NCI-H2081 treated with DMSO at 0.1 percent for 48 hours (cell line): ENCODE data around the gene POR.

ENCODE experiments used
- DNase-seq: peaks from one replicate; lab custom pipeline; 2025; lab: John Stamatoyannopoulos, UW

Gene POR

DNA sequence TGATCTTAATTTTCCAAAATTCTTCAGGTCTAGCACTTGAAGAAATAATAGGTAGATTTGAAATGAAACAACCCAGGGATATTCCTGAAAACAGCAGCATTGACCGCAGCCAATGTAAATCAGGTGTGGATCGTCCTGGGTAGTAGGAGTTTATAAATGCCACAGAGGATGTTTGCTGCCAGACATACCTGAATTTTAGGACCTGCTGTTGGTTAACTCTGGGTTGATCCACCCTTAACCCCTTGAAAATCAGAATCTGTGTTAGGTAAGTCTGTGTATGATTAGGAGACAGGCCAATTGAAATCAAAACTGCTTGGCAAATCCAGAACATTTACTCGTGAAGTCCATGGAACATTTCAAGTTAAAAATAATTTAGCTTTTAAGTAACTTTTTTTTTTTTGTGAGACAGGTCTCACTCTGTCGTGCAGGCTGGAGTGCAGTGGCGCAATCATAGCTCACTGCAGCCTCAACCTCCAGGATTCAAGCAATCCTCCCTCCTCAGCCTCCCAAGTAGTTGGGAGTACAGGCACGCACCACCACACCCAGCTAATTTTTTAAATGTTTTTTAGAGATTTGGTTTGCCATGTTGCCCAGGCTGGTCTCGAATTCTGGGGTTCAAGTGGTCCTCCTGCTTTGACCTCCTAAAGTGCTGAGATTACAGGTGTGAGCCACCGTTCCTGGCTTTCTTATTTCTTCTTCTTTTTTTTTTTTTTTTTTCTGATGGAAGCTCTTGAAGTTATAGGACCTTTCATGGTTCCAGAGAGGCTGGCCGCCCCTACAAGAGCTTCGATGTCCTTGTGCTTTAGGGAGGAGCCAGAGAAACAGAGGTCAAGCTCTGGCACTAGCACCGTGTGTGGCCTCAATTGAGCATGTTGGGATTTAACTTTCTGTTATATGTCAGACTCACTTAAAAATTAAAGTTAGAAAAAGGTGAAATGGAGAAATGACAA lies 2.0 kb downstream of the POR start:
- no peak for DNase-seq

DNA sequence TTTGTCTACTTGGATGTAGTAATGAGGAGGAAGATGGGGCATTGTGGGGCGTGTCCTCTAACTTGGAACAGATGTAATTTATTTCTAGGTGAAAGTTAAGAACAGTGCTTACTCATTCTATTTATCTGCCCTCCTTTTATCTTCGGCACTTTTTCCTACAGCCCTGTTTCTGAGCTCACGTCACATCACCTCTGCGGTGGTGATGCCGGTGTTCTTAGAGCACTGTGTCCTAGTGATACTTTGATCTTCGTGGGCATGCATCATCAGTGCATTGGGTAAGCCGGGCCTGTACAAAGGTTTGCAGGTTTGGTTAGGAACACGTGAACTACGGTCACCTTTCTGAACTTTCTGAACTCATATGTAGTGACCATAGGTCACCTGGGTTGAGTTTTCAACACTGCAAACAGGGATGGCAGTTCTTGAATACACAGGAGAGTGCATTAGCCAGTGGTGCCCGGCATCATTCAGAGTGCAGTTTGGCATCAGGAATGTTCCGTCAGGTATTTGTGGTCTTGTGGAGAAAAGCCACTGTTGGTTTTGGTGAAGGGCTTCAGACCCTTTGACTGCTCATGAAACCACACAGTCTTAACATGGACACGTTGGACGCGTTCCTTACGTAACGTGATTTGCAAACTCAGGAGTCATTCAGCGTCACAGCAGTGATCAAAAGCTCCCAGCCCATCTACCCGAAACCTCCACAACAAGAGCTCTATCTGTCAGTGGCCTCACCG lies 5.6 kb downstream of the POR start:
- DNase-seq = no peak

GRCh38 chr7:75921479-75921878 lies 6.5 kb downstream of the POR start:
- no peak for DNase-seq

DNA sequence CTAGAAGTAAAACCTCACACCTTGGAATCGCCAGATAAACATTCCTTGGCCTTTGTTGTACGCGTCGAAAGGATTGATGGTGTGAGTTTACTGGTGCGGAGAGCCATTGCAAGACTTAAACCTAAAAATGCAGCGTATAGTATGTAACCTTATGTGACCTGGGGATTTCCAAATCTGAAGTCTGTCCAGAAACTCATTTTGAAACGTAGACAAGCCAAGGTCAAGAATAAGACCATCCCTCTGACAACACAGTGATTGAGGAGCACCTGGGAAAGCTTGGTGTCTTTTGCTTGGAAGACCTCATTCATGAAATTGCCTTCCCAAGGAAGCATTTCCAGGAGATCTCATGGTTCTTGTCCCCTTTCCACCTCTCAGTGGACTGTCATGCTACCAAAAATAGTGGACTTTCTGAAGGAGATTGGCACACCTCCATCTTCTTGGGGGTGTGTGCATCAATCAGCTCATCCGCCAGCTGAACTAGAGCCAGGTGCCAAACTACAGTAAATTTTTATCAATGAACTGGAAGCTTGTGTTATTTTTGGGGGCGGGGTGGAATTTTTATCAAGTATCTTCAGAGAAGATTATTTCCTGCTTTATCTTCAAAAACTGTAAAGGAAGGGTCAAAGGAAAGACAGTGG lies 8.1 kb downstream of the POR start:
- DNase-seq = no peak

GRCh38 chr7:75924256-75924655 lies 9.3 kb downstream of the POR start:
- no peak for DNase-seq

DNA sequence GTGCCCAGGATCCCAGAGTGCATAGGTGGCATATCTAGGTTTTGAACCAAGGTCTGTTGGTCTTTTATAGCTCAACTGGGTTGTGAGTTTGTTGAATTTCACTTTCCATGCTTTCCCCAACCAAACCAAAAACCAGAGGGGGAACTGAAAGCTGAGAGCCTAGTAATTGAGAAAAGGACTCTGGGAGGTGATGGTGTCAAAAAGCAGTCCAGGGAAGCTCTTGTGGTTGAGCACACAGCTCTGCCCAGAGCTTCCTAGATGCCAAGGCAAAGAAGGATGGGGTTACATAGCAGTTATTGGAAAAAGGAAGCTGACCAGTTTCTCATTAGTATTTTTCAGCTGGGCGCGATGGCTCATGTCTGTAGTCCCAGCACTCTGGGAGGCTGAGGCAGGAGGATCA lies 9.9 kb downstream of the POR start:
- no peak for DNase-seq

DNA sequence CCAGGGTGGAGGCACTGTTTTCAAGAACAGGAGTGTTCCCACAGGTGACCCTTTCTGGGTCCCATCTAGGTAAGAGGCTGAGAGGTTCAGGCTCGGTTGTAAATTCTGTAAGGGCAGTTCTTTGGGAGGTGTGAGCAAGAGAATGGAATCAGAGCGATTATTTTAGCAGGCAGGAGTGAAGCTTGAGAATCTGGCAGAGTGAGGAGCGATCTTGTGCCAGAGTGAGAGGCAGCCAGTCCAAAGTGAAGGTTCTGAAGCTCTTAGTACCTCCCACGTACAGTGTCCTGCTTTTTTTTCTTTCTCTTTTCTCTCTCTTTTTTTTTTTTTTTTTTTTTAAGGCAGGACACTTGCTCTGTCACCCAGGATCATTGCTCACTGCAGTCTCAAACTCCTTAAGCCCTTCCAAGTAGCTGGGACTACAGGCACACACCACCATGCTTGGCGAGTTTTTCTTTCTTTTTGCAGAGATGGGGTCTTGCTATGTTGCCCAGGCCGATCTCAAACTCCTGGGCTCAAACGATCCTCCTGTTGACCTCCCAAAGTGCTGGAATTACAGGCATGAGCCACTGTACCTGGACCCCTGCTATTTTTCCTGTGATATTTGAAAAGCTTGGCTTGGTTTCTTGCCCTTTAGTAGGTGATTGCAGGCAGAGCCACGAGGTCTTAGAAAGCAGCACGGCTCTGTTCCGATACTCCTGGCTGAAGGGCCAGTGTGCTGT lies 10.9 kb downstream of the POR start:
- DNase-seq = no peak

DNA sequence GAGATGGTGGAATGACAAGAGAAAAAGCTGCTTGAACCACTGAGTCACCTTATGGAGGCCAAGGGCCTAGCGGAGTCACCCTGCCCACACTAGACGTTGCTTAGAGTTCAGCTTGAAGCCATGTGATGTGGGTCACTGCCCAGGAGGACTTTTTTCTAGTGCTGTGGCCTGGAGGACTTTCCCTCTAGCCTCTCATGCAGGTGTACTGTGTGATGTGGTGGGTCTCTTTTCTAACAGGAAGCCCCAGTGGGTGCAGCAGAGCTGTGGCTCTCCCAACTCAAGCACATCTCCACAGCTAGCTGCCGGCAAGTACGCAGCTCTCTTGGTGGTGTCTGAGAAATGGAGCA lies 13.6 kb downstream of the POR start:
- no peak for DNase-seq

GRCh38 chr7:75931680-75932079 lies 16.7 kb downstream of the POR start:
- peak; percentile 90 for DNase-seq

DNA sequence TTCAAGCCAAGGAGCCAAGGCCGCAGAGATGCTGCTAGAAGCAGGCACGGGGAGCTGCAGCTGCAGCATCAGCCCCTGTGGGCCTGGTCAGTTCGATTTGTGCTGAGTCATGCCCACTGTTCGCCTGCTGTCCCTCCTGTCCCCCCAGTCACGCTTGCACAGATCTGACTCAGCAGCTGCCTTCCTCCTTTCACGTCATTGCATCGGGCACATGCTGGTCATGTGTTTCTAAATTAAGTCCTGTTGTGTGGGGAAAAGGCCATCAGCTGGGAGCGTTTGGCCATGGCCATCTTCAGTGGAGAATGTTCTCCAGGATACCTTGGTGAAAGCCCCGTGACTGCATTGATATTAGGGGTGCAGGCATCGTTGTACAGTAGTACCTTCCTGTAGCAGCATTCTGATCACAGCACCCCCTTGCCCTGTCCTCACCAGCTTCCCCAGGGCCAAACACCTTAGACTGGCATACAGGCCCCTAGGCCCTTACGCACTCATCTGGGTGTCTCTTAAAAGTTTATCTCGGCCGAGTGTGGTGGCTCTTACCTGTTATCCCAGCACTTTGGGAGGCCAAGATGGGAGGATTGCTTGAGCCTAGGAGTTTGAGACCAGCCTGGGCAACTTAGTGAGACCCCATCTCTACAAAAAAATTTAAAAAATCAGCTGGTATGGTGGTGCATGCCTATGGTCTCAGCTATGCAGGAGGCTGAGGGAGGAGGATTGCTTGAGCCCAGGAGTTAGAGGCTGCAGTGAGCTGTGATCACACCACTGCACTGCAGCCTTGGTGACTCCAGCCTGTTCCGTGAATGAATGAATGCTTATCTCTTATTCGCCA lies 23.2 kb downstream of the POR start:
- no peak for DNase-seq

GRCh38 chr7:75938921-75939320 lies 24.0 kb downstream of the POR start:
- no peak for DNase-seq

- no peak for DNase-seq
These were observed 28.9 kb downstream of the POR start for GRCh38 chr7:75943864-75944263.

- DNase-seq = no peak
These were observed 29.6 kb downstream of the POR start for GRCh38 chr7:75944507-75944906.

DNA sequence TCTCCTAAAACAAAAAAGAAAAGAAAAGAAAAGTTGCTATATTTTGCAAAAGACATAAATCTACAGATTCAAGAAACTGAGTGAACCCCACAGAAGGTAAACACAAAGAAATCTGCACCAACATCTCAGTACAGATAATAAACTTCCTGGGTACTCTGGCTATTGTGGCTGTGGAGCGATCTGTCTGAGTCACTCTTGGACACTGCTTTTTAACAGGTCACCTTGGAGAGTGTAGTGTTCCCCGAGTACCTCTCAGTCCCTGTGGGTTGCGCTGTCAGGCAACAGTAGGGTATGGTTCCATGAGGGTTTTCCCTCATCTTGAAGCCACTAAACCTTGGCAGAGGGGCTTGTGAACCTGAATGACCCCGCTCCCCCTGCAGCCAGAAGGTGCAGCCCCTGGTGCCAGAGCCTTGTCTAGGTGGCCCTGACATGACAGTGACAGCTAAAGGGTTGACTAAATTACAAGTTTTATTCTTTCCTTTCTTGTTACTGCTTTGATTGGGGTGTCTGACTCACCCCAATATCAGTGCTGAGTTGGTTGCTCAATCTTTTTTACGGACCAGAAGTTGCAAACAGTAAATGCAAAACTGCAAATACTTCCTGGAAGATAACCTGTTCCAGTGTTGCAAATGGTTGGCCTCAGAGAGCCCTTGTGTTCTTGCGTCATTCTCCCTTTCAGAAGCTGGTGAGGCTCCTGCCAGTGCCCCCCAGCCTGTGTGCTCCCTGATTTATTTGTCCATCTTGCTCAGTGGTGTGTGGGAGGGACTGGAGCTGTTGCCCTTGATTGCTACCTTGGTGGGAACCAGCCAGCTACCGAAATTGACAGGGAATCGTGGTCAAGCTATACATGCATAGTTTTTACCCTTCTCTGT lies 30.6 kb downstream of the POR start:
- no peak for DNase-seq

- DNase-seq = no peak
These were observed 31.4 kb downstream of the POR start for GRCh38 chr7:75946207-75946855.

- DNase-seq = no peak
These were observed 33.2 kb downstream of the POR start for GRCh38 chr7:75948179-75948578.

- no peak for DNase-seq
These were observed 35.2 kb downstream of the POR start for GRCh38 chr7:75950111-75950681.

- DNase-seq = no peak
These were observed 36.6 kb downstream of the POR start for GRCh38 chr7:75951506-75951905.

DNA sequence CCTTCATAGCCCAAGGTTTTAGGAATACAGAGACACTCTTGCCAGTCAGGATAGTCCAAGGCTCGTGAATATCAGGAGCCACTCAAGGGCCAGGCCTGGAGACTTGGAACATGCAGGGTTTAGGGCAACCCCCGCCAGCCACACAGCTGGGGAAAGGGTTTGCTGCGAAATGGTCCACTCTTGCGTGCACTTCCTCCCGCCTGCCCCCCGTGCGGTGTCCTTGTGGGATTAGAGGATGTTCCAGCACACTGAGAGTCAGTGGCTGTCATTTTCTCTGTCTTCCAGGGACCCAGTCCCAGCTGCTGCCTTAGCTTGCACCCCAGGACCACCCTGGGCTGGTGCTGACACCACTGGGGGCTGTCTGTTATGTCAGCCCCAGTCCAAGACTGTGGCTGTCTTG lies 38.5 kb downstream of the POR start:
- no peak for DNase-seq

GRCh38 chr7:75953931-75954330 lies 39.0 kb downstream of the POR start:
- no peak for DNase-seq
